Liver (tissue), 3 donors: ENCODE results near the gene DIP2C.

Source experiments
- CTCF ChIP-seq: fragments of 150-350 bp; IDR thresholded peaks from 2 replicates; pipeline ENCODE4 v1.5.1; 2017; ENCODE audit warnings: improper control_type of control experiment, low read depth, low read length; ENCODE audit not compliant: missing input control
- EGR1 ChIP-seq, 2 donors: IDR thresholded peaks; 2 replicates each; pipeline ENCODE4 v1.6.1; 2016 to 2018; ENCODE audit warnings: antibody characterized with exemption in 2 of 2, low read depth in 2 of 2
- FOXA1 ChIP-seq: IDR thresholded peaks from 2 replicates; pipeline ENCODE4 v1.6.1; 2016; ENCODE audit warnings: antibody characterized with exemption
- HNF4A ChIP-seq, 2 donors: conservative IDR thresholded peaks; 2 replicates each; pipeline ENCODE4 v1.6.1; 2016; ENCODE audit warnings: antibody characterized with exemption in 2 of 2, mild to moderate bottlenecking in 2 of 2
- RAD21 ChIP-seq, 2 donors: IDR thresholded peaks; 2 replicates each; pipeline ENCODE4 v1.6.1; 2016; ENCODE audit warnings: antibody characterized with exemption in 2 of 2, mild to moderate bottlenecking in 2 of 2
- REST ChIP-seq: IDR thresholded peaks from 2 replicates; pipeline ENCODE4 v1.6.1; 2016; ENCODE audit warnings: antibody characterized with exemption, mild to moderate bottlenecking
- SP1 ChIP-seq: IDR thresholded peaks from 2 replicates; pipeline ENCODE4 v1.6.1; 2018; ENCODE audit warnings: antibody characterized with exemption, mild to moderate bottlenecking
- TAF1 ChIP-seq: conservative IDR thresholded peaks from 2 replicates; pipeline ENCODE4 v1.6.1; 2016; ENCODE audit warnings: antibody characterized with exemption, mild to moderate bottlenecking
- YY1 ChIP-seq: IDR thresholded peaks from 2 replicates; pipeline ENCODE4 v1.6.1; 2016; ENCODE audit warnings: antibody characterized with exemption, mild to moderate bottlenecking
- TF ChIP-seq, protein P1 (sequence below): IDR thresholded peaks from 2 replicates; pipeline ENCODE4 v1.6.1; 2016; ENCODE audit warnings: antibody characterized with exemption
- TF ChIP-seq, protein P2 (sequence below): IDR thresholded peaks from 2 replicates; pipeline ENCODE4 v1.6.1; 2016; ENCODE audit warnings: antibody characterized with exemption
- donor health status: healthy.
- donor health status: healthy.

GRCh38 chr10:639751-640672 is 49.5 kb downstream of the DIP2C start:
- TF ChIP-seq CTCF (no peak), HNF4A (conservative IDR thresholded peaks at IDR 0.05) (no peak), YY1 (no peak), FOXA1 (no peak), RAD21 (IDR thresholded peaks at IDR 0.05) (no peak), REST (no peak), SP1 (no peak), TAF1 (no peak), EGR1 (IDR thresholded peaks at IDR 0.05; ENCODE audit: low read depth in 2 of 2) (no peak)
- TF ChIP-seq, protein P1, sequence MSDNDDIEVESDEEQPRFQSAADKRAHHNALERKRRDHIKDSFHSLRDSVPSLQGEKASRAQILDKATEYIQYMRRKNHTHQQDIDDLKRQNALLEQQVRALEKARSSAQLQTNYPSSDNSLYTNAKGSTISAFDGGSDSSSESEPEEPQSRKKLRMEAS: no peak
- TF ChIP-seq, protein P2, sequence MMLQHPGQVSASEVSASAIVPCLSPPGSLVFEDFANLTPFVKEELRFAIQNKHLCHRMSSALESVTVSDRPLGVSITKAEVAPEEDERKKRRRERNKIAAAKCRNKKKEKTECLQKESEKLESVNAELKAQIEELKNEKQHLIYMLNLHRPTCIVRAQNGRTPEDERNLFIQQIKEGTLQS: no peak
